MCF 10A (cell line): ENCODE results near the gene LPCAT3. TPM values are rescaled to one million over a fixed set of nuclear protein-coding genes. Genes with fewer than 3 reads are reported as not detected.

Experiments
- BruUV-seq: library from RNA; stranded (reverse); fragments of 400-500 nt; replicated peaks from 2 replicates; lab custom pipeline; 2021; lab: Mats Ljungman, UMichigan
- CTCF ChIA-PET: fragments of 300-600 bp; sonication (Branson Sonifier 250); formaldehyde crosslinking; extraction: SDS; loops from one replicate; lab custom pipeline; 2021; ENCODE audit warnings: antibody characterized with exemption, inconsistent platforms; lab: Yijun Ruan, JAX
- POLR2A ChIA-PET: fragments of 300-600, 350-650 bp; sonication (Branson Sonifier 250); formaldehyde crosslinking; extraction: SDS; loops from one replicate; lab custom pipeline; 2020; ENCODE audit warnings: antibody characterized with exemption, inconsistent platforms; lab: Yijun Ruan, JAX
- DNase-seq: peaks from one replicate; pipeline ENCODE4 v3.0.0-alpha.2; 2018; ENCODE audit not compliant: unreplicated experiment
- H3K27ac Mint-ChIP-seq: one replicate; pipeline ENCODE4 v1.8.0; 2022; ENCODE audit warnings: mild to moderate bottlenecking, low read depth, mixed read lengths; ENCODE audit not compliant: unreplicated experiment
- H3K27me3 Mint-ChIP-seq: one replicate; pipeline ENCODE4 v1.8.0; 2022; ENCODE audit warnings: mixed read lengths; ENCODE audit not compliant: insufficient read depth, unreplicated experiment
- H3K36me3 Mint-ChIP-seq: one replicate; pipeline ENCODE4 v1.8.0; 2022; ENCODE audit warnings: mild to moderate bottlenecking, moderate library complexity, mixed read lengths; ENCODE audit not compliant: insufficient read depth, unreplicated experiment
- H3K4me1 Mint-ChIP-seq: one replicate; pipeline ENCODE4 v1.8.0; 2022; ENCODE audit warnings: mixed read lengths; ENCODE audit not compliant: insufficient read depth, unreplicated experiment
- H3K4me3 Mint-ChIP-seq: one replicate; pipeline ENCODE4 v1.8.0; 2022; ENCODE audit warnings: mild to moderate bottlenecking, moderate library complexity, mixed read lengths; ENCODE audit not compliant: unreplicated experiment
- H3K9me3 Mint-ChIP-seq: one replicate; pipeline ENCODE4 v1.8.0; 2022; ENCODE audit warnings: mixed read lengths; ENCODE audit not compliant: unreplicated experiment
- CTCF ChIP-seq: fragments of 200-600 bp; IDR thresholded peaks from one replicate; pipeline ENCODE4 v1.8.0; 2022; ENCODE audit warnings: antibody characterized with exemption, mild to moderate bottlenecking; ENCODE audit not compliant: unreplicated experiment
- intact Hi-C: fragments of 100-400 bp; cut with micrococcal nuclease; formaldehyde crosslinking; loops from 2 replicates; pipeline ENCODE4 v1.14.1; 2022
- total RNA-seq: library from RNA; stranded (reverse); gene quantifications from 2 replicates; pipeline ENCODE4 v1.2.3, GENCODE V29; 2022

Gene LPCAT3
- total RNA-seq, 1 experiment from 2014 or later, result 14.4 TPM

GRCh38 chr12:6970096-6970527, 48.2 kb downstream of the LPCAT3 start:
- Mint-ChIP-seq H3K27me3 (no peaks in the 10 kb centered on the region), H3K4me1 (peaks cover 37% of the 10 kb centered on the region), H3K27ac (peak overlapping the region; percentile 99), H3K4me3 (peak overlapping the region; percentile 93), H3K9me3 (no peaks in the 10 kb centered on the region), H3K36me3 (peaks cover 78% of the 10 kb centered on the region)
- no peak for DNase-seq
- intact Hi-C loops, result loop anchor here (2.0 to 5.0 kb wide), 2 partner anchors 49 to 122 kb away; partner anchors contain the start of genes C1R and LPCAT3
- BruUV-seq, result TSS peak; percentile 29
- ChIA-PET CTCF (interaction anchor here (1.5 to 2.8 kb wide), 2 partner anchors 45 to 143 kb away, joined by 7 to 17 read pairs; no protein-coding TSS in a partner anchor), POLR2A (interaction anchor here (0.7 to 4.5 kb wide), 7 partner anchors 8 to 138 kb away, joined by 3 to 78 read pairs (median 5); partner anchors contain the start of genes C12orf57, C1RL, LPCAT3 and RNU7-1)
- no peak for TF ChIP-seq CTCF

- Mint-ChIP-seq H3K36me3 (peaks cover 78% of the 10 kb centered on the region), H3K4me3 (peak overlapping the region; percentile 93), H3K27me3 (no peaks in the 10 kb centered on the region), H3K27ac (peak overlapping the region; percentile 99), H3K4me1 (peaks cover 51% of the 10 kb centered on the region), H3K9me3 (no peaks in the 10 kb centered on the region)
- BruUV-seq, result no TSS peak
- CTCF ChIA-PET, result interaction anchor here (0.5 to 2.8 kb wide), 20 partner anchors 21 to 526 kb away, joined by 3 to 21 read pairs (median 4); partner anchors contain the start of genes C12orf57, LPCAT3, MLF2 and RNU7-1
- TF ChIP-seq CTCF, result no peak
- intact Hi-C loops, result no loop called here
- POLR2A ChIA-PET, result interaction anchor here (0.6 to 4.5 kb wide), 13 partner anchors 24 to 434 kb away, joined by 3 to 78 read pairs (median 3); partner anchors contain the start of genes C12orf57, GAPDH, LPCAT3 and RNU7-1
- no peak for DNase-seq
Measured at GRCh38 chr12:6968426-6968825, 49.9 kb downstream of the LPCAT3 start.

GRCh38 chr12:6967651-6968100, 50.6 kb downstream of the LPCAT3 start:
- intact Hi-C loops, result no loop called here
- Mint-ChIP-seq H3K27ac (no peak overlapping the region), H3K27me3 (no peaks in the 10 kb centered on the region), H3K4me1 (peaks cover 52% of the 10 kb centered on the region), H3K9me3 (no peaks in the 10 kb centered on the region), H3K4me3 (no peak overlapping the region), H3K36me3 (peaks cover 75% of the 10 kb centered on the region)
- CTCF ChIA-PET, result interaction anchor here (0.6 to 2.8 kb wide), 15 partner anchors 20 to 145 kb away, joined by 3 to 21 read pairs (median 4); partner anchors contain the start of genes C12orf57, LPCAT3 and RNU7-1
- BruUV-seq, result no TSS peak
- no peak for DNase-seq
- POLR2A ChIA-PET, result interaction anchor here (0.6 to 4.5 kb wide), 5 partner anchors 8 to 274 kb away, joined by 3 to 78 read pairs (median 4); partner anchors contain the start of genes C12orf57, LPCAT3 and RNU7-1
- no peak for TF ChIP-seq CTCF

GRCh38 chr12:6966351-6966750, 51.9 kb downstream of the LPCAT3 start:
- H3K4me3 Mint-ChIP-seq, result no peak overlapping the region
- peaks cover 53% of the 10 kb centered on the region for H3K4me1 Mint-ChIP-seq
- DNase-seq, result no peak
- TF ChIP-seq CTCF, result no peak
- POLR2A ChIA-PET, result interaction anchor here (0.6 to 7.0 kb wide), 7 partner anchors 21 to 131 kb away, joined by 3 to 495 read pairs (median 4); partner anchors contain the start of genes ATN1, C12orf57, CDCA3 and LPCAT3
- H3K27me3 Mint-ChIP-seq, result no peaks in the 10 kb centered on the region
- peaks cover 70% of the 10 kb centered on the region for H3K36me3 Mint-ChIP-seq
- CTCF ChIA-PET, result interaction anchor here (0.5 to 6.3 kb wide), 11 partner anchors 21 to 925 kb away, joined by 3 to 36 read pairs (median 4); partner anchors contain the start of genes C12orf57, C1RL, C1S and RNU7-1
- no peak overlapping the region for H3K27ac Mint-ChIP-seq
- intact Hi-C loops, result no loop called here
- BruUV-seq, result no TSS peak
- no peaks in the 10 kb centered on the region for H3K9me3 Mint-ChIP-seq
